Thyroid gland (tissue), 4 donors: ENCODE results near the gene TRIM33. TPM values are rescaled to one million over a fixed set of nuclear protein-coding genes. Genes with fewer than 3 reads are reported as not detected.

Experiments used
- DNase-seq, 2 donors: peaks; one replicate each; pipeline ENCODE4 v3.0.0-alpha.2; 2019
- H3K27ac ChIP-seq, 3 donors: fragments of 200-600 bp; sonication (generic); 1 replicate in 2 of 3; 2 replicates in 1 of 3; pipeline ENCODE4 v1.5.1; 2016 to 2019; ENCODE audit warnings: mild to moderate bottlenecking in 1 of 3, moderate library complexity in 1 of 3
- H3K27me3 ChIP-seq: fragments of 200-600 bp; sonication (generic); one replicate; pipeline ENCODE4 v1.5.1; 2019
- H3K36me3 ChIP-seq, 2 donors: fragments of 200-600 bp; sonication (generic); one replicate each; pipeline ENCODE4 v1.5.1; 2016 to 2019
- H3K4me1 ChIP-seq, 2 donors: fragments of 200-600 bp; sonication (generic); one replicate each; pipeline ENCODE4 v1.5.1; 2017 to 2019
- H3K4me3 ChIP-seq, 3 donors: fragments of 200-600 bp; sonication (generic); replicated peaks in 1 of 3; 1 replicate in 2 of 3; 2 replicates in 1 of 3; pipeline ENCODE4 v1.5.1; 2016; ENCODE audit warnings: mild to moderate bottlenecking in 1 of 3
- H3K9me3 ChIP-seq: fragments of 200-600 bp; sonication (generic); one replicate; pipeline ENCODE4 v1.5.1; 2017
- POLR2A ChIP-seq, 2 donors: fragments of 450-650 bp; IDR thresholded peaks; one replicate each; pipeline ENCODE4 v1.6.1; 2017; ENCODE audit warnings: antibody characterized with exemption in 2 of 2, mild to moderate bottlenecking in 2 of 2, moderate library complexity in 1 of 2
- WGBS, 2 donors: methylation state at CpG; one replicate each; pipeline ENCODE4 v1.1.5; 2017; 5-methylcytosine and 5-hydroxymethylcytosine counted together
- intact Hi-C: fragments of 100-400 bp; cut with DNase I; formaldehyde crosslinking; loops from one replicate; pipeline ENCODE4 v1.15.1; 2023
- total RNA-seq, 4 donors: library from RNA; depleted of rRNA; stranded (reverse); fragments of >200 nt; gene quantifications; one replicate each; pipeline ENCODE4 v1.2.3, GENCODE V29; 2016
- TF ChIP-seq, protein P1 (sequence below), 6 experiments: fragments of 200-600 bp in 3 of 6; fragments of 450-650 bp in 3 of 6; sonication (generic) in 3 of 6; IDR thresholded peaks; one replicate each; pipeline ENCODE4 v1.5.1; 2016 to 2019; ENCODE audit warnings: antibody characterized with exemption in 6 of 6, mild to moderate bottlenecking in 2 of 6, inconsistent platforms in 1 of 6, moderate library complexity in 1 of 6

Gene TRIM33
- total RNA-seq, 4 donors from 2014 or later = 53.9 to 112 (median 58.0) TPM

DNA sequence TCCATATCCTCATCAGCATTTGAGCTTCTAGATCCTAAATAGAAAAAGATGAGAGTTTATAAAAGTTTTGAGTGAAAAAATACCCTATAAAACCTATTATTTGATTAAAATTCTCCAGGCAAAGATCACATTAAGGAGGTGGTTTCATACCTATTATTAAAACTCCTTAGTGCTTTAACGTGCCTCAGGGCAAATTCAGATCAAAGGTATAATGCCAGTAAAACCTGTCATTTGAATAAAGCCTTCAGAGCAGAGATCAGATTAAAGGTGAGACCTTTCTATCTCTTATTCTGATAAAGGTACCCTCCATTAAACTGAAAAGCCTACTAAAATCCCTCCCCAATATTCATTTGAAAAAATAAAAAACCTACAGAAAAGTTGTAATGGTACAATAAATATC, 34.3 kb upstream of the TRIM33 start:
- Histone ChIP-seq H3K9me3 (no peaks in the 10 kb centered on the region), H3K27ac (no peak overlapping the region), H3K36me3 (no peaks in the 10 kb centered on the region), H3K4me1 (no peaks in the 10 kb centered on the region), H3K4me3 (no peak overlapping the region), H3K27me3 (no peaks in the 10 kb centered on the region)
- TF ChIP-seq, protein P1, sequence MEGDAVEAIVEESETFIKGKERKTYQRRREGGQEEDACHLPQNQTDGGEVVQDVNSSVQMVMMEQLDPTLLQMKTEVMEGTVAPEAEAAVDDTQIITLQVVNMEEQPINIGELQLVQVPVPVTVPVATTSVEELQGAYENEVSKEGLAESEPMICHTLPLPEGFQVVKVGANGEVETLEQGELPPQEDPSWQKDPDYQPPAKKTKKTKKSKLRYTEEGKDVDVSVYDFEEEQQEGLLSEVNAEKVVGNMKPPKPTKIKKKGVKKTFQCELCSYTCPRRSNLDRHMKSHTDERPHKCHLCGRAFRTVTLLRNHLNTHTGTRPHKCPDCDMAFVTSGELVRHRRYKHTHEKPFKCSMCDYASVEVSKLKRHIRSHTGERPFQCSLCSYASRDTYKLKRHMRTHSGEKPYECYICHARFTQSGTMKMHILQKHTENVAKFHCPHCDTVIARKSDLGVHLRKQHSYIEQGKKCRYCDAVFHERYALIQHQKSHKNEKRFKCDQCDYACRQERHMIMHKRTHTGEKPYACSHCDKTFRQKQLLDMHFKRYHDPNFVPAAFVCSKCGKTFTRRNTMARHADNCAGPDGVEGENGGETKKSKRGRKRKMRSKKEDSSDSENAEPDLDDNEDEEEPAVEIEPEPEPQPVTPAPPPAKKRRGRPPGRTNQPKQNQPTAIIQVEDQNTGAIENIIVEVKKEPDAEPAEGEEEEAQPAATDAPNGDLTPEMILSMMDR (IDR thresholded peaks at IDR 0.05) = no peak
- no peak for TF ChIP-seq POLR2A (IDR thresholded peaks at IDR 0.05)
- WGBS, 2 donors = 66 to 69% methylated on average over 1 of the region's 1 CpG
- no peak for DNase-seq
- intact Hi-C loops = no loop called here

DNA sequence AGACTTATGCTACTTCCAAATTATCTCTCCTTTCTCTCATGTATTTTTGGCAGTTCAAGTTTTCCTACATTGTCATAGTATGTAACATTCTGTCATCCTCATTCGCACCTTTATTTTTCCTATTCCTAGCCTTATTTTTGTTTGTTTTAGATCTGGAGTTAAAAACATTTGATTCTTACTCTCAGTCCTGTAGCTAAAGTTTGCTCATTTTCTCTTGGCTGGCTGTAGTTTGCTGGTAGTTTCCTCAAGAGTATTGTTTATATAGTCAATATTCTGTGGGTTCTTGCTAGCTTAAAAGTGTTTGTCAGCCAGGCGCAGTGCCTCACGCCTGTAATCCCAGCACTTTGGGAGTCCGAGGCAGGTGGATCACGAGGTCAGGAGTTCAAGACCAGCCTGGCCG, 29.8 kb upstream of the TRIM33 start:
- intact Hi-C loops = no loop called here
- DNase-seq = peak; percentile 2 to 5
- 47 to 59% methylated on average over 6 of the region's 6 CpGs for WGBS, 2 donors
- no peak overlapping the region for H3K27ac ChIP-seq
- H3K4me3 ChIP-seq = no peak overlapping the region
- TF ChIP-seq, protein P1 (IDR thresholded peaks at IDR 0.05) = no peak
- H3K4me1 ChIP-seq = no peaks in the 10 kb centered on the region
- no peaks in the 10 kb centered on the region for H3K36me3 ChIP-seq
- H3K9me3 ChIP-seq = no peaks in the 10 kb centered on the region
- H3K27me3 ChIP-seq = no peaks in the 10 kb centered on the region

DNA sequence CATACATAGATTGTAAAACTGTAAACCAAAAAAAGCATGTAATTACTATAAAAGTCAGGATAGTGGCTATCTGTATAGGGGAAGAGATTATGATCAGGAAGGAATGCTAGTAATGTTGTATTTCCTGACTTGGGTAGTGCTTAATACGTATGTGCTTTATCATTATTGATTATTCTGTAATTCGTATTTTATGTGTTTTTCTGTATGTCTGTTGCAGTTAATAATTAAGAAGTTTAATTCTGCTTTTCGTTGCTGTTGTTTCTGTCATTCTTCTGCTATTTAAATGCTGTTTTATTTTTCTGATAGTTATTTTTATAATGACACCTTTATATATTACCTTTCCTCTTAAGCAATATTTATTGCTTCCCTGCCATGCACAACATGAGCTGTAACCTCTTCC, 29.3 kb upstream of the TRIM33 start:
- H3K36me3 ChIP-seq = no peaks in the 10 kb centered on the region
- WGBS, 2 donors = 68 to 69% methylated on average over 3 of the region's 3 CpGs

DNA sequence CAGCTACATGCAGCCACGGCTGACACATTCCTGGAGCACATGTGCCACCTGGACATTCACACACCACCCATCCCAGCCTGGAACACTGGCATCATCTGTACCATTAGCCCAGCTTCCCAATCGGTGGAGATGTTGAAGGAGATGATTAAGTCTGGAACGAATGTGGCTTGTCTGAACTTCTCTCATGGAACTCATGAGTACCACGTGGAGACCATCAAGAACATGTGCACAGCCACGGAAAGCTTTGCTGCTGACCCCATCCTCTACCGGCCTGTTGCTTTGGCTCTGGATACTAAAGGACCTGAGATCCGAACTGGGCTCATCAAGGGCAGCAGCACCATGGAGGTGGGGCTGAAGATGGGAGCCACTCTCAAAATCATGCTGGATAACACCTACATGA, 25.0 kb upstream of the TRIM33 start:
- Histone ChIP-seq H3K9me3 (no peaks in the 10 kb centered on the region), H3K4me3 (no peak overlapping the region), H3K27me3 (no peaks in the 10 kb centered on the region), H3K27ac (no peak overlapping the region), H3K36me3 (no peaks in the 10 kb centered on the region), H3K4me1 (no peaks in the 10 kb centered on the region)
- TF ChIP-seq, protein P1 (IDR thresholded peaks at IDR 0.05) = no peak
- no peak for TF ChIP-seq POLR2A (IDR thresholded peaks at IDR 0.05)
- intact Hi-C loops = no loop called here
- WGBS, 2 donors = 86 to 93% methylated on average over 7 of the region's 7 CpGs
- DNase-seq = no peak

More for the DNA sequence above, 29.3 kb upstream of the TRIM33 start:
- H3K27ac ChIP-seq = no peak overlapping the region
- H3K4me3 ChIP-seq = no peak overlapping the region
- H3K27me3 ChIP-seq = no peaks in the 10 kb centered on the region
- intact Hi-C loops = no loop called here
- no peak for TF ChIP-seq POLR2A (IDR thresholded peaks at IDR 0.05)
- TF ChIP-seq, protein P1 (IDR thresholded peaks at IDR 0.05) = no peak
- no peaks in the 10 kb centered on the region for H3K4me1 ChIP-seq
- DNase-seq = no peak
- no peaks in the 10 kb centered on the region for H3K9me3 ChIP-seq

DNA sequence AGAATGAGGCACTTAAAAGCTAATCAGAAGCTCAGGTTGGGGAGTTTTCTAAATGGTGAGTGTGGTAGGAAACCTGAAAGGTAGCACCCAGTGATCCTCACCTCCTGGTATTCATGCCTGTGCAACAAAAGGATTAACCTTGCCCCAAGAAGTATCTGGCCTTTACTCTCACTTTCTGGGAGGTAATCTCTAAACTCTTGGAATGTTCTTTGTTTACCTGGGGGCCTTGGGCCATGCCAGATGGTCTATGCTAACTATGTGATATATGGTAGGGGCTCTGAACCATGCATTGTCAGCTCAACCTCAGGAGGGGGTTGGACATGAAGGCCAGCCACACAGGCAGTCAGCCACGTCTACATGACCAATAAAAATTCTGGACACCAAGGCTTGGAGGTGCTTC, 24.4 kb upstream of the TRIM33 start:
- TF ChIP-seq, protein P1 (IDR thresholded peaks at IDR 0.05) = no peak
- TF ChIP-seq POLR2A (IDR thresholded peaks at IDR 0.05) = no peak
- intact Hi-C loops = no loop called here
- WGBS, 2 donors = 67% methylated on average over 1 of the region's 1 CpG; no CpG with 5 or more reads in 1 of the 2 donors

More for the DNA sequence above, 24.4 kb upstream of the TRIM33 start:
- Histone ChIP-seq H3K27me3 (no peaks in the 10 kb centered on the region), H3K9me3 (no peaks in the 10 kb centered on the region), H3K4me3 (no peak overlapping the region), H3K27ac (no peak overlapping the region), H3K4me1 (no peaks in the 10 kb centered on the region), H3K36me3 (no peaks in the 10 kb centered on the region)
- DNase-seq = no peak
